OCI-LY7 (cell line): ENCODE results near the gene PSMD5. TPM values are rescaled to one million over a fixed set of nuclear protein-coding genes. Genes with fewer than 3 reads are reported as not detected.

ENCODE experiments used
- BruUV-seq: library from RNA; stranded (reverse); fragments of 400-500 nt; replicated peaks from 2 replicates; lab custom pipeline; 2021; lab: Mats Ljungman, UMichigan
- CTCF ChIA-PET: fragments of 300-600 bp; sonication (Branson Sonifier 250); formaldehyde crosslinking; loops from one replicate; lab custom pipeline; 2022; ENCODE audit warnings: antibody characterized with exemption; ENCODE audit not compliant: unreplicated experiment; lab: Charles Lee
- POLR2A ChIA-PET: fragments of 300-600 bp; sonication (Branson Sonifier 250); formaldehyde crosslinking; loops from one replicate; lab custom pipeline; 2022; ENCODE audit warnings: antibody characterized with exemption; lab: Charles Lee
- DNase-seq: peaks from one replicate; pipeline ENCODE4 v3.0.0-alpha.2; 2015; ENCODE audit warnings: low spot score
- H2AFZ ChIP-seq: fragments of 200-600 bp; sonication (generic), shearing (Covaris generic); 2 replicates; pipeline ENCODE4 v1.6.1; 2014; ENCODE audit warnings: mild to moderate bottlenecking, antibody characterized with exemption, low read length, moderate library complexity
- H3K27ac ChIP-seq: fragments of 200-600 bp; sonication (generic); 2 replicates; pipeline ENCODE4 v1.5.1; 2014; ENCODE audit warnings: mixed run types, low read depth, mild to moderate bottlenecking, moderate library complexity, low read length, inconsistent platforms; ENCODE audit not compliant: poor library complexity, severe bottlenecking
- H3K36me3 ChIP-seq: fragments of 200-600 bp; sonication (generic); 2 replicates; pipeline ENCODE4 v1.6.1; 2014; ENCODE audit warnings: mild to moderate bottlenecking, antibody characterized with exemption, low read length, moderate library complexity, mixed read lengths; ENCODE audit not compliant: insufficient read depth
- H3K4me1 ChIP-seq: fragments of 200-600 bp; sonication (generic); 2 replicates; pipeline ENCODE4 v1.5.1; 2014; ENCODE audit warnings: mild to moderate bottlenecking, low read length; ENCODE audit not compliant: insufficient read depth, poor library complexity, severe bottlenecking
- H3K4me2 ChIP-seq: fragments of 200-600 bp; sonication (generic); 2 replicates; pipeline ENCODE4 v1.6.1; 2014; ENCODE audit warnings: mild to moderate bottlenecking, low read length
- H3K4me3 ChIP-seq: fragments of 200-600 bp; sonication (generic); 2 replicates; pipeline ENCODE4 v1.5.1; 2014; ENCODE audit warnings: mild to moderate bottlenecking, low read depth, low read length; ENCODE audit not compliant: poor library complexity, severe bottlenecking
- H3K79me2 ChIP-seq: fragments of 200-600 bp; sonication (generic); 2 replicates; pipeline ENCODE4 v1.6.1; 2016; ENCODE audit warnings: low read depth, mild to moderate bottlenecking, low read length, moderate library complexity, mixed read lengths; ENCODE audit not compliant: insufficient read depth
- H3K9me2 ChIP-seq: fragments of 200-600 bp; sonication (generic); 2 replicates; pipeline ENCODE4 v1.6.1; 2016; ENCODE audit warnings: mild to moderate bottlenecking, low read length, mixed read lengths; ENCODE audit not compliant: insufficient read depth
- H3K9me3 ChIP-seq: fragments of 200-600 bp; sonication (generic); 2 replicates; pipeline ENCODE4 v1.6.1; 2014; ENCODE audit warnings: mild to moderate bottlenecking, mixed run types, low read length, mixed read lengths
- H4K20me1 ChIP-seq: fragments of 200-600 bp; sonication (generic); 2 replicates; pipeline ENCODE4 v1.6.1; 2014; ENCODE audit warnings: mild to moderate bottlenecking, antibody characterized with exemption, low read length, moderate library complexity, mixed read lengths; ENCODE audit not compliant: insufficient read depth
- EZH2phosphoT487 ChIP-seq: fragments of 200-600 bp; sonication (generic); IDR thresholded peaks from 2 replicates; pipeline ENCODE4 v1.6.1; 2018; ENCODE audit warnings: low read depth, borderline replicate concordance, mild to moderate bottlenecking, mixed run types, antibody characterized with exemption, low read length, moderate library complexity, mixed read lengths
- intact Hi-C: fragments of 100-400 bp; cut with micrococcal nuclease; formaldehyde crosslinking; loops from one replicate; pipeline ENCODE4 v1.10.0; 2022; ENCODE audit not compliant: unreplicated experiment
- total RNA-seq, 2 experiments: library from RNA; depleted of rRNA in 1 of 2; stranded (reverse); fragments of >200 nt in 1 of 2; shearing (Covaris generic) in 1 of 2; gene quantifications; 2 replicates each; pipeline ENCODE4 v1.2.3, GENCODE V29; 2014 to 2022
- TF ChIP-seq, protein P1 (sequence below): fragments of 200-600 bp; sonication (generic); conservative IDR thresholded peaks from 2 replicates; pipeline ENCODE4 v1.5.1; 2014; ENCODE audit warnings: mild to moderate bottlenecking, antibody characterized with exemption, low read length, moderate library complexity, mixed read lengths

PSMD5 gene
- total RNA-seq, 2 experiments from 2014 or later: 12.0 to 33.3 TPM

DNA sequence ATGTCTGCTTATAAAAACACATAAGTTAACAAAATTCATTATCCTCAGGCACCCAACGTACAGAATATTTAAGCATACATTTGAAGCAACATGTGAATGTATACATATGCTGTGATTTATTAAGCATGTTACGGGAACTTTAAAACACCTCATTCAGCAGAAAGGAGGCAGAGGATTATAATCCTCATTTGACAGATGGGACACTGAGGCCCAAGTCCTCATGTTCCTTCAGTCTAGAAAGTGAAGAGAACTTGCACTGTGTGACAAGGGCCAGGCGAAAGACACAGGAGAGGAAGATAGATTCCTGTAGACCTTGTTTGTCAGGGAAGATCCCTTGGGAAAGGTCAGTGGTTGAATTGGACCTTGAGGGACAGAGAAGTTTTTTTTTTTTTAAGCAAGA is 7.6 kb upstream of the PSMD5 start:
- H3K9me3 ChIP-seq: no peaks in the 10 kb centered on the region
- H3K9me2 ChIP-seq: no peaks in the 10 kb centered on the region
- no peak for TF ChIP-seq EZH2phosphoT487
- TF ChIP-seq, protein P1, sequence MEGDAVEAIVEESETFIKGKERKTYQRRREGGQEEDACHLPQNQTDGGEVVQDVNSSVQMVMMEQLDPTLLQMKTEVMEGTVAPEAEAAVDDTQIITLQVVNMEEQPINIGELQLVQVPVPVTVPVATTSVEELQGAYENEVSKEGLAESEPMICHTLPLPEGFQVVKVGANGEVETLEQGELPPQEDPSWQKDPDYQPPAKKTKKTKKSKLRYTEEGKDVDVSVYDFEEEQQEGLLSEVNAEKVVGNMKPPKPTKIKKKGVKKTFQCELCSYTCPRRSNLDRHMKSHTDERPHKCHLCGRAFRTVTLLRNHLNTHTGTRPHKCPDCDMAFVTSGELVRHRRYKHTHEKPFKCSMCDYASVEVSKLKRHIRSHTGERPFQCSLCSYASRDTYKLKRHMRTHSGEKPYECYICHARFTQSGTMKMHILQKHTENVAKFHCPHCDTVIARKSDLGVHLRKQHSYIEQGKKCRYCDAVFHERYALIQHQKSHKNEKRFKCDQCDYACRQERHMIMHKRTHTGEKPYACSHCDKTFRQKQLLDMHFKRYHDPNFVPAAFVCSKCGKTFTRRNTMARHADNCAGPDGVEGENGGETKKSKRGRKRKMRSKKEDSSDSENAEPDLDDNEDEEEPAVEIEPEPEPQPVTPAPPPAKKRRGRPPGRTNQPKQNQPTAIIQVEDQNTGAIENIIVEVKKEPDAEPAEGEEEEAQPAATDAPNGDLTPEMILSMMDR: no peak
- H3K4me3 ChIP-seq: no peak overlapping the region
- no peaks in the 10 kb centered on the region for H3K79me2 ChIP-seq
- H3K4me1 ChIP-seq: no peaks in the 10 kb centered on the region
- H4K20me1 ChIP-seq: no peaks in the 10 kb centered on the region
- ChIA-PET CTCF (no interaction called here), POLR2A (interaction anchor here (0.7 kb wide), 3 partner anchors 111 to 1200 kb away, joined by 4 to 5 read pairs (median 5); no protein-coding TSS in a partner anchor)
- no peak for DNase-seq
- H3K4me2 ChIP-seq: no peak overlapping the region
- intact Hi-C loops: no loop called here
- no peak overlapping the region for H3K27ac ChIP-seq
- peaks cover 51% of the 10 kb centered on the region for H3K36me3 ChIP-seq
- no peak overlapping the region for H2AFZ ChIP-seq
- no TSS peak for BruUV-seq

DNA sequence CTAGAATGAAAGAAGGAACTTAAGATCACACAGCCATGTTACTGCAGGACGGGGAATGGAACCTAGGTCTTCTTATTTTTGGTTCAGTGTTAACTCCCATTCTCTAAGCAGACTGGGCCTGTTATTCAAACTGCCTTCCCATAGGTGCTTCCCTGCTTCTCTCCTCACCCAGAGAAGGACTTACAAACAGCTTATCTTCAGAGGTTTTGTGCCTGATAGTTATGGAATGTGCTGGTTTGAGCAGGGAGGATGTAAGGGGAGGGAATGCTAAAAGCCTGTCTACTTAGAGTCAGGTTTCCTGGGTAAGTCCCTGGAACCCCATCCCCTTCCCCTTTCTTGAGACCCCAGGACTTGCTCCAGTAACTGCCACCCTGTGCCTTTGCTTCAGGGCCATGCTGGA is 4.2 kb upstream of the PSMD5 start:
- Histone ChIP-seq H2AFZ (no peak overlapping the region), H3K9me3 (no peaks in the 10 kb centered on the region), H3K4me1 (peaks cover 21% of the 10 kb centered on the region), H3K27ac (no peak overlapping the region), H4K20me1 (no peaks in the 10 kb centered on the region), H3K79me2 (peaks cover 27% of the 10 kb centered on the region; the same call in 1 of the 2 replicates), H3K4me2 (no peak overlapping the region), H3K36me3 (peaks cover 27% of the 10 kb centered on the region), H3K9me2 (no peaks in the 10 kb centered on the region), H3K4me3 (no peak overlapping the region)
- intact Hi-C loops: no loop called here
- no peak for TF ChIP-seq EZH2phosphoT487
- TF ChIP-seq, protein P1: no peak
- ChIA-PET CTCF (no interaction called here), POLR2A (interaction anchor here (1.5 kb wide), 1 partner anchor 54 kb away, joined by 3 read pairs; the partner anchor contains the start of gene FBXW2)
- DNase-seq: no peak
- BruUV-seq: no TSS peak

DNA sequence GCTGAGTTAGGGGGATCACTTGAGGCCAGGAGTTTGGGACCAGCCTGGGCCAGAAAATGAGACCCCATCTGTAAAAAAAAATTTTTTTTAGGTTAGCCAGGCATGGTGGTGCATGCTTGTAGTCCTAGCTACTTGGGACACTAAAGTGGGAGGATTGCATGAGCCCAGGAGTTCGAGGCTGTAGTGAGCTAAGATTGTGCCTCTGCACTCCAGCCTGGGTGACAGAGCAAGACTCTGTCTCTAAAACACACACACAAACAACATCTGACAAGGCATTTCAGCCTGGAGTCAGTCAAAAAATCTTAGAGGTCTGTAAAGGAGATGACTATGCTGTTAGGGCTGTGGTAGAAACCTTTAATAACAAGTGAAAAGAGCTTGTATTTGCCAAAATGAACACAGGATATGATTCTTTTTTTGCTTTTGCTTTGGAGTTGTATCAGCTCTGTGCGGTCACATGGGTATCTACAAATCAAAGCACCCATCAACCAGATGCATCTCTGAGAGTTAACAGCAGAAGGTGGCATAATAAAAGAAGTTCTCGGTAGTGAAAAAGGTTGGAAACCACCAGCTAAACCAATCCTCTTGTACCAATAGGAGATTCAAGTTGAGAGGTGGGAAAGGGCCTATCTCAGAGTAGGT is 3.6 kb upstream of the PSMD5 start:
- no peak overlapping the region for H3K4me3 ChIP-seq
- no peak overlapping the region for H3K27ac ChIP-seq
- H3K4me2 ChIP-seq: no peak overlapping the region
- no peak for TF ChIP-seq EZH2phosphoT487
- TF ChIP-seq, protein P1: no peak
- H3K79me2 ChIP-seq: peaks cover 33% of the 10 kb centered on the region; the same call in 1 of the 2 replicates
- H4K20me1 ChIP-seq: no peaks in the 10 kb centered on the region
- intact Hi-C loops: no loop called here
- no peaks in the 10 kb centered on the region for H3K9me3 ChIP-seq
- H2AFZ ChIP-seq: no peak overlapping the region
- no peak for DNase-seq
- no TSS peak for BruUV-seq
- peaks cover 26% of the 10 kb centered on the region for H3K4me1 ChIP-seq
- no peaks in the 10 kb centered on the region for H3K9me2 ChIP-seq
- ChIA-PET CTCF (interaction anchor here (0.6 kb wide), 1 partner anchor 74 kb away, joined by 6 read pairs; no protein-coding TSS in a partner anchor), POLR2A (no interaction called here)
- H3K36me3 ChIP-seq: peaks cover 21% of the 10 kb centered on the region
